NCI-H226 (cell line): ENCODE results near the gene SOAT1.
"Not testable (repeated sequence)": the region's sequence is repeated elsewhere in the genome, so short reads cannot be mapped to it uniquely, and the experiment has no call there.

Source experiments
- DNase-seq: peaks from one replicate; pipeline ENCODE4 v3.0.0-alpha.2; 2015

SOAT1 gene

GRCh38 chr1:179361631-179362030, 68.0 kb downstream of the SOAT1 start:
- not testable (repeated sequence) for DNase-seq

- DNase-seq: peak; percentile 77
Observed at GRCh38 chr1:179365342-179366092, 71.9 kb downstream of the SOAT1 start, which contains the start of gene AXDND1. Gene AXDND1 (plus strand): TSS chr1:179365971. CDS start chr1:179366510, 539 bp downstream.

GRCh38 chr1:179366093-179366800, 72.7 kb downstream of the SOAT1 start:
- no peak for DNase-seq

GRCh38 chr1:179369751-179370341, 76.2 kb downstream of the SOAT1 start:
- peak; percentile 48 for DNase-seq

- DNase-seq: no peak
Observed at GRCh38 chr1:179372160-179372559, 78.6 kb downstream of the SOAT1 start.

- no peak for DNase-seq
Observed at GRCh38 chr1:179376223-179376622, 82.6 kb downstream of the SOAT1 start.

- DNase-seq: no peak
Observed at GRCh38 chr1:179380299-179380698, 86.7 kb downstream of the SOAT1 start.

- DNase-seq: no peak
Observed at GRCh38 chr1:179384027-179384426, 90.4 kb downstream of the SOAT1 start.

- DNase-seq: no peak
Observed at GRCh38 chr1:179385510-179385909, 91.9 kb downstream of the SOAT1 start.

- no peak for DNase-seq
Observed at GRCh38 chr1:179393721-179394120, 100.1 kb downstream of the SOAT1 start.

GRCh38 chr1:179399399-179399798, 105.8 kb downstream of the SOAT1 start:
- DNase-seq: not testable (repeated sequence)
